HG03469 (cell line): ENCODE measurements around the gene NGFR.

ENCODE experiments used
- ATAC-seq: cut with Tn5 transposase; IDR thresholded peaks from one replicate; pipeline ENCODE4 v1.9.1; 2021; ENCODE audit warnings: mild to moderate bottlenecking, moderate library complexity, moderate number of reproducible peaks; ENCODE audit not compliant: unreplicated experiment

NGFR gene

GRCh38 chr17:49557312-49558024 is 62.4 kb downstream of the NGFR start:
- no peak for ATAC-seq
